Esophagus muscularis mucosa (tissue), 4 donors: ENCODE measurements around the gene NCBP1. TPM values are rescaled to one million over a fixed set of nuclear protein-coding genes. Genes with fewer than 3 reads are reported as not detected.
A peak's percentile ranks its signal among the peaks of the same experiment; 100 is the strongest.

Experiments used
- DNase-seq: peaks from one replicate; pipeline ENCODE4 v3.0.0-alpha.2; 2017; ENCODE audit errors: extremely low spot score
- H3K27ac ChIP-seq, 4 donors: fragments of 200-600 bp; sonication (generic); replicated peaks in 1 of 4; 1 replicate in 3 of 4; 2 replicates in 1 of 4; pipeline ENCODE4 v1.5.1; 2016 to 2019; ENCODE audit warnings: mild to moderate bottlenecking in 1 of 4
- H3K27me3 ChIP-seq, 4 donors: fragments of 200-600 bp; sonication (generic); one replicate each; pipeline versions ENCODE4 v1.5.1 to v1.6.0; 2016 to 2019
- H3K36me3 ChIP-seq, 4 donors: fragments of 200-600 bp; sonication (generic); one replicate each; pipeline ENCODE4 v1.5.1; 2016 to 2019
- H3K4me1 ChIP-seq, 4 donors: fragments of 200-600 bp; sonication (generic); one replicate each; pipeline ENCODE4 v1.5.1; 2016 to 2019
- H3K4me3 ChIP-seq, 4 donors: fragments of 200-600 bp; sonication (generic); 1 replicate in 2 of 4; 2 replicates in 2 of 4; pipeline ENCODE4 v1.5.1; 2016 to 2019; ENCODE audit warnings: mild to moderate bottlenecking in 4 of 4, moderate library complexity in 1 of 4
- H3K9me3 ChIP-seq, 4 donors: fragments of 200-600 bp; sonication (generic); 1 replicate in 3 of 4; 2 replicates in 1 of 4; pipeline ENCODE4 v1.5.1; 2016 to 2019
- EP300 ChIP-seq: sonication (generic); formaldehyde crosslinking; IDR thresholded peaks from one replicate; pipeline ENCODE4 v1.6.1; 2017; ENCODE audit warnings: antibody characterized with exemption
- POLR2A ChIP-seq: fragments of 450-650 bp; IDR thresholded peaks from one replicate; pipeline ENCODE4 v1.6.1; 2017; ENCODE audit warnings: antibody characterized with exemption, moderate library complexity, mild to moderate bottlenecking, low read depth
- POLR2AphosphoS5 ChIP-seq, 2 donors: sonication (generic); formaldehyde crosslinking; IDR thresholded peaks; one replicate each; pipeline ENCODE4 v1.6.1; 2017; ENCODE audit warnings: antibody characterized with exemption in 2 of 2
- WGBS: methylation state at CpG from one replicate; pipeline ENCODE4 v1.1.5; 2018; 5-methylcytosine and 5-hydroxymethylcytosine counted together
- intact Hi-C: fragments of 100-400 bp; cut with DNase I; formaldehyde crosslinking; loops from one replicate; pipeline ENCODE4 v1.15.1; 2023
- total RNA-seq, 4 donors: library from RNA; depleted of rRNA; stranded (reverse); fragments of >200 nt; gene quantifications; one replicate each; pipeline versions ENCODE4 v1.1.0 to v1.2.1, GENCODE V29; 2016
- TF ChIP-seq, protein P1 (sequence below), 3 experiments: fragments of 200-600 bp in 2 of 3; fragments of 450-650 bp in 1 of 3; sonication (generic) in 2 of 3; IDR thresholded peaks; one replicate each; pipeline ENCODE4 v1.5.1; 2017 to 2019; ENCODE audit warnings: antibody characterized with exemption in 3 of 3, mild to moderate bottlenecking in 2 of 3, moderate library complexity in 1 of 3

The NCBP1 gene
- total RNA-seq, 4 donors from 2014 or later: 12.0 to 14.8 (median 14.6) TPM

DNA sequence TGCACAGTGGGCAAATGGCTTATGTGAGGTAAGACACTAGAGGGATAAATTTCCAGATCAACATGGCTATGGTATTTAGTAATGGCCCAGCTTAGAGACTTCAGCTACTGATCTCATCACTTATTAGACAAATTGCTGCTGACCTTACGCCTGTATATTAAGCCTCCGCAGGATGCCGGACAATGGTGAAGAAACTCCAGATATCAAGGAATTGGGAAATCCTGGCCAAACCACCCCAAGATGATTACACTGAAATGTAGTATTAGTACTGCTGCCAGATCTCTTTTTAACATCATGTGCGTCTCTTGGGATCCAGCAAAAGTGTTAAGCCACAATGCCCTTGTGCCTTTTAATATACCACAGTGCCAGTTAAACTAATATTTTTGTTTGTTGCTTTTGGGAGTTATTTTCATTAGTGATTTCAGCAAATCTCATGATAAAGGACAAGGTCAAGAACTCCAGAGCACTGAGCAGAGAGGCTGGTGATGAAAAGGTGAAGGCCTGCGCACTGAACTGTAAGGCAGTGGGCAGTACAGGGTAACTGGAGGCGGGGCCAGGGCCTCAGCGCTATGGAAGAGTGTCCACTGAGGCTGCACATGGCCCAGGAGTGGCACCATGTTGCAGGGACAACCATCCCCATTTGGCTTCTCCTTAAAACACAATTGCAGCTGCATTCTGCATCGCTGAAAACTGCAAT, 32.9 kb upstream of the NCBP1 start:
- TF ChIP-seq POLR2AphosphoS5 (IDR thresholded peaks at IDR 0.05) (no peak), EP300 (no peak), POLR2A (no peak)
- TF ChIP-seq, protein P1, sequence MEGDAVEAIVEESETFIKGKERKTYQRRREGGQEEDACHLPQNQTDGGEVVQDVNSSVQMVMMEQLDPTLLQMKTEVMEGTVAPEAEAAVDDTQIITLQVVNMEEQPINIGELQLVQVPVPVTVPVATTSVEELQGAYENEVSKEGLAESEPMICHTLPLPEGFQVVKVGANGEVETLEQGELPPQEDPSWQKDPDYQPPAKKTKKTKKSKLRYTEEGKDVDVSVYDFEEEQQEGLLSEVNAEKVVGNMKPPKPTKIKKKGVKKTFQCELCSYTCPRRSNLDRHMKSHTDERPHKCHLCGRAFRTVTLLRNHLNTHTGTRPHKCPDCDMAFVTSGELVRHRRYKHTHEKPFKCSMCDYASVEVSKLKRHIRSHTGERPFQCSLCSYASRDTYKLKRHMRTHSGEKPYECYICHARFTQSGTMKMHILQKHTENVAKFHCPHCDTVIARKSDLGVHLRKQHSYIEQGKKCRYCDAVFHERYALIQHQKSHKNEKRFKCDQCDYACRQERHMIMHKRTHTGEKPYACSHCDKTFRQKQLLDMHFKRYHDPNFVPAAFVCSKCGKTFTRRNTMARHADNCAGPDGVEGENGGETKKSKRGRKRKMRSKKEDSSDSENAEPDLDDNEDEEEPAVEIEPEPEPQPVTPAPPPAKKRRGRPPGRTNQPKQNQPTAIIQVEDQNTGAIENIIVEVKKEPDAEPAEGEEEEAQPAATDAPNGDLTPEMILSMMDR (IDR thresholded peaks at IDR 0.05): no peak
- WGBS: 95% methylated on average over 8 of the region's 8 CpGs
- no peaks in the 10 kb centered on the region for H3K27me3 ChIP-seq
- no peak overlapping the region for H3K4me3 ChIP-seq
- H3K27ac ChIP-seq: peak overlapping the region in 2 of 4 donors; percentile 12 to 18
- intact Hi-C loops: no loop called here
- H3K4me1 ChIP-seq: peaks cover 25 to 43% (median 34%) of the 10 kb centered on the region in 4 donors
- H3K9me3 ChIP-seq: no peaks in the 10 kb centered on the region
- peaks cover 22 to 72% (median 68%) of the 10 kb centered on the region in 4 donors for H3K36me3 ChIP-seq
- DNase-seq: no peak

DNA sequence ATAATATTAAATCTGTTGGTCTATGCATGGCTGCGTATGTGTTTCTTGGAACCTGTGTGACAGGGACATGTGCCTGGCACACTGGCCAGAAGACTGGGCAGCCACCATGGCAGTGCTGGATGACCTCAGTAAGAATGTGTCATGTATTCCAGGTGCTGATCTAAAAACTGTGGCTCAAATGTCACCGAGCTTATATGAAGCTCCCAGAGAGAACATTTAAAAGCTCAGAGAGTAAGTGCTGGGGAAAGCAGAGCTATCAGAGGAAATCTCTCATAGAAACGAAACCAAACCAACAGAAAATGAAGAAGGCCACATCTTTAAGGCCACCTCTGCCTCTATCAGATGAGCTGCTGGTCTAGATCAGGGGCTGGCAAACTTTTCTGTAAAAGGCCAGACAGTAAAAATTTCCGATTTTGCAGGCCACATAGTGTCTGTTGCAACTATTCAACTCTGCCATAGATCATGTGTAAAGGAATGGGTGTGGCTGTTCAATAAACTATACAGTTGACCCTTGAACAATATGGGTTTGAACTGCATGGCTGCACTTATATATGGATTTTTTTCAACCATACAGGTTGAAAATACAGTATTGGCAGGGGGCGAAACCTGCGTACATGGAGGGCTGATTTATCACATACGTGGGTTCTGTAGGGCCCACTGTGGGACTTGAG, 32.3 kb upstream of the NCBP1 start:
- Histone ChIP-seq H3K9me3 (no peaks in the 10 kb centered on the region), H3K27ac (no peak overlapping the region), H3K4me1 (peaks cover 25 to 39% (median 28%) of the 10 kb centered on the region in 4 donors), H3K27me3 (no peaks in the 10 kb centered on the region), H3K4me3 (no peak overlapping the region), H3K36me3 (peaks cover 22 to 77% (median 71%) of the 10 kb centered on the region in 4 donors)
- WGBS: 91% methylated on average over 7 of the region's 7 CpGs
- DNase-seq: no peak
- TF ChIP-seq POLR2A: no peak
- TF ChIP-seq, protein P1 (IDR thresholded peaks at IDR 0.05): no peak
- intact Hi-C loops: no loop called here

DNA sequence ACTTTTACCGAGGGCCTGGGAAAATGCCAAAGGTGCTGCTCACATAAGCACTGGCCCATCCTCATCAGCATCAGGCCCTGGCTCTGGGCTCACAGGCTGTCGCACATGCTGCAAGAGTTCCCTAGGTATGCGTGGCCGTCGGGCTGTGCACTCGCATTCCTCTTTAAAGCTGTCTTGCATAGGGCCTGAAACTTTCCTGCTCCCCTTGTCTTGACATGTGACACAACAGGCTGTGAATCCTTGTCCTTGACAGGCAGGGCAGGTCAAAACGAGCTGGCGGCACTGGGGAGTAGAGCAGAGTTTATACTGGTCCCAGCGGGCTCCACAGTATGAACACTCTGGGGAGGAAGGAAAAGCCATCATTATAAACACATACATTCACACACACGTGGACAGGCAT, 31.2 kb upstream of the NCBP1 start:
- no peak for DNase-seq
- Histone ChIP-seq H3K4me3 (no peak overlapping the region), H3K4me1 (peaks cover 15 to 32% (median 19%) of the 10 kb centered on the region in 4 donors), H3K27ac (peak overlapping the region in 2 of 4 donors; percentile 11 to 43), H3K9me3 (no peaks in the 10 kb centered on the region), H3K27me3 (no peaks in the 10 kb centered on the region), H3K36me3 (peaks cover 22 to 86% (median 74%) of the 10 kb centered on the region in 4 donors)
- WGBS: 83% methylated on average over 7 of the region's 10 CpGs
- TF ChIP-seq, protein P1 (IDR thresholded peaks at IDR 0.05): no peak
- TF ChIP-seq POLR2A (no peak), EP300 (no peak), POLR2AphosphoS5 (IDR thresholded peaks at IDR 0.05) (no peak)
- intact Hi-C loops: no loop called here

DNA sequence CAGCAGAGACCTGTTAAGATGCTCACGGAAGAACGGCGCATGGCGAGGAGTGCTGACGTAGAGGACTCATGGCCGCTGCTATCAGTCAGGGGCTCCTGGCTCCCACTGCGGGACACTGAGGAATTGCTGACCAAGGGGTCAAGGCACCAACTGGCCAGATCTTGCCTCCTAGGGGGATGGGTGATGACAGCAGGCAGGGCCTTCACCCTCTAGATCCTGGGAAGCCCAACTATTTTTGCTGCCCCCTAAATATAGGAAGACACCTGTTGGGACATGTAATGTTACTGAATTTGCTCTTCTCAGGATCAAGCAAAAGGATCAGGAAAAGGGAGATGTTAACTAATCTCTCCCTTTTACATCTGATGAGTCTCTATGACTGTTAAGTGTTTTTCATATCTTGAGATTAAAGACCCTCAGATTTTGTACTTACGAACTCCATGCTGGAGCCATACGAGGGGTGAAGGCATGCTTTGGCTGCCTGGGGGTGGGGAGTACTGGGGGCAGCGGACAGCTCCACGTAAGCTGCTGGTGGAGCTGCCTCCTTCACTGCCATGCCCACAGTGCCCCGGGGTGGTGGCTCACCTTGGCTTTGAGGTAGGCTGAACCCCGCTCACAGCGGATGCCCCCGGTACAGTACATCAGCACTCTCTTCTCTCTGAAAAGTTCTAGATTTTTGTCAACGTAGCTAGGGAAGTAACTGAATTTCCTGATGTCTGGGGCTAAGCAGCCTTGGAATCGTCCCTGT, 28.5 kb upstream of the NCBP1 start:
- H3K4me1 ChIP-seq: peaks cover 0 to 16% (median 7%) of the 10 kb centered on the region in 4 donors
- 82% methylated on average over 17 of the region's 17 CpGs for WGBS
- H3K27me3 ChIP-seq: no peaks in the 10 kb centered on the region
- H3K9me3 ChIP-seq: no peaks in the 10 kb centered on the region
- no peak overlapping the region for H3K4me3 ChIP-seq
- no peak for DNase-seq
- TF ChIP-seq POLR2AphosphoS5 (IDR thresholded peaks at IDR 0.05): peak in 1 of 2 donors; percentile 1
- no peak for TF ChIP-seq POLR2A
- no peak for TF ChIP-seq EP300
- TF ChIP-seq, protein P1 (IDR thresholded peaks at IDR 0.05): no peak
- intact Hi-C loops: no loop called here
- H3K27ac ChIP-seq: peak overlapping the region in 3 of 4 donors; percentile 1 to 31 (median 1)
- H3K36me3 ChIP-seq: peaks cover 22 to 91% (median 77%) of the 10 kb centered on the region in 4 donors
